Activated T-cell treated with anti-CD3 and anti-CD28 coated beads, Interleukin-2, amount 50 U/mL, for 72 hours (primary cell): Measurements from ENCODE around the gene TMEM255B. TPM values are rescaled to one million over a fixed set of nuclear protein-coding genes. Genes with fewer than 3 reads are reported as not detected.

Source experiments
- ATAC-seq, 2 donors: fragments of 150-1000 bp; cut with Tn5 transposase; replicated peaks in 1 of 2; 2 replicates each; pipeline ENCODE4 v1.10.0; 2021; ENCODE audit warnings: moderate library complexity in 2 of 2, mild to moderate bottlenecking in 1 of 2
- DNase-seq, 2 donors: peaks; one replicate each; pipeline ENCODE4 v3.0.0; 2021 to 2022; ENCODE audit warnings: mixed read lengths in 1 of 2
- H3K27ac Mint-ChIP-seq: one replicate; pipeline ENCODE4 v1.8.0; 2022; ENCODE audit warnings: mild to moderate bottlenecking, moderate library complexity, mixed read lengths
- H3K27me3 Mint-ChIP-seq: one replicate; pipeline ENCODE4 v1.8.0; 2022; ENCODE audit warnings: low read depth, mixed read lengths
- H3K36me3 Mint-ChIP-seq, 2 donors: one replicate each; pipeline ENCODE4 v1.8.0; 2022; ENCODE audit warnings: mixed read lengths in 2 of 2, mild to moderate bottlenecking in 1 of 2; ENCODE audit not compliant: insufficient read depth in 2 of 2
- H3K4me1 Mint-ChIP-seq: one replicate; pipeline ENCODE4 v1.8.0; 2022; ENCODE audit warnings: low read depth, mixed read lengths
- H3K4me3 Mint-ChIP-seq, 2 donors: one replicate each; pipeline ENCODE4 v1.8.0; 2022; ENCODE audit warnings: mild to moderate bottlenecking in 2 of 2, mixed read lengths in 2 of 2, moderate library complexity in 2 of 2
- H3K9me3 Mint-ChIP-seq, 2 donors: one replicate each; pipeline ENCODE4 v1.8.0; 2022; ENCODE audit warnings: mixed read lengths in 2 of 2
- total RNA-seq, 2 donors: library from RNA; stranded (reverse); gene quantifications; one replicate each; pipeline ENCODE4 v1.2.3, GENCODE V29; 2022

TMEM255B gene
- total RNA-seq, 2 donors from 2014 or later = 1.2 TPM

GRCh38 chr13:113769881-113770280, 10.9 kb downstream of the TMEM255B start:
- DNase-seq (no peak), ATAC-seq (no peak)
- no peak overlapping the region for H3K4me3 Mint-ChIP-seq
- H3K4me1 Mint-ChIP-seq = peaks cover 17% of the 10 kb centered on the region
- no peak overlapping the region for H3K27ac Mint-ChIP-seq
- peaks cover 2 to 5% of the 10 kb centered on the region in 2 donors for H3K9me3 Mint-ChIP-seq
- H3K27me3 Mint-ChIP-seq = no peaks in the 10 kb centered on the region
- H3K36me3 Mint-ChIP-seq = peaks cover 0 to 2% of the 10 kb centered on the region in 2 donors

- peaks cover 17% of the 10 kb centered on the region for H3K4me1 Mint-ChIP-seq
- no peak for ATAC-seq
- no peak overlapping the region for H3K4me3 Mint-ChIP-seq
- H3K27ac Mint-ChIP-seq = no peak overlapping the region
- peaks cover 0 to 2% of the 10 kb centered on the region in 2 donors for H3K36me3 Mint-ChIP-seq
- H3K27me3 Mint-ChIP-seq = no peaks in the 10 kb centered on the region
- peaks cover 2 to 5% of the 10 kb centered on the region in 2 donors for H3K9me3 Mint-ChIP-seq
- DNase-seq = no peak
These were observed 11.4 kb downstream of the TMEM255B start for GRCh38 chr13:113770441-113770840.

DNA sequence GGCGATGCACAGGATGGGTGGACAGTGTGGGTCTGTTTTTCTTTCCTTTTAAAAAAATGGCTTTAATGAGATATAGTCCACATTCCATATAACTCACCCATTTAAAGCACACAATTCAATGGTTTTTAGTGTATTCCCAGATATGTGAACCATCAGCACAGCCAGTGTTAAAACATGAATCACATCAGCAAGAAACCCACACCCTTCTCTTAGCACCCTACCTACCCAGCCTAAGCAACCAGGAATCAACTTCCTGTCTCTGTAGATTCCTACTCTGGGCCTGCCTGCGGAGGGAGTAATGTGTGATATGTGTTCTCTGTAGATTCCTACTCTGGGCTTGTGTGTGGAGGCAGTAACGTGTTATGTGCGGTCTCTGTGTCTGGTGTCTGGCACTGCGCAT, 11.9 kb downstream of the TMEM255B start:
- DNase-seq = no peak
- Mint-ChIP-seq H3K27ac (no peak overlapping the region), H3K36me3 (peaks cover 0 to 2% of the 10 kb centered on the region in 2 donors), H3K27me3 (no peaks in the 10 kb centered on the region), H3K9me3 (peaks cover 2 to 5% of the 10 kb centered on the region in 2 donors), H3K4me3 (no peak overlapping the region), H3K4me1 (peaks cover 17% of the 10 kb centered on the region)
- ATAC-seq = no peak

- Mint-ChIP-seq H3K4me3 (no peak overlapping the region), H3K27ac (no peak overlapping the region), H3K9me3 (peaks cover 2 to 5% of the 10 kb centered on the region in 2 donors), H3K27me3 (peaks cover 3% of the 10 kb centered on the region), H3K36me3 (peaks cover 0 to 2% of the 10 kb centered on the region in 2 donors), H3K4me1 (peaks cover 17% of the 10 kb centered on the region)
- DNase-seq (no peak), ATAC-seq (peak; percentile 76 to 82)
These were observed 12.8 kb downstream of the TMEM255B start for GRCh38 chr13:113771709-113772331.

- ATAC-seq = no peak
- H3K4me3 Mint-ChIP-seq = no peak overlapping the region
- H3K4me1 Mint-ChIP-seq = peaks cover 17% of the 10 kb centered on the region
- peaks cover 20% of the 10 kb centered on the region for H3K27me3 Mint-ChIP-seq
- H3K9me3 Mint-ChIP-seq = peaks cover 2 to 5% of the 10 kb centered on the region in 2 donors
- DNase-seq = no peak
- H3K27ac Mint-ChIP-seq = no peak overlapping the region
- H3K36me3 Mint-ChIP-seq = peaks cover 0 to 2% of the 10 kb centered on the region in 2 donors
These were observed 15.4 kb downstream of the TMEM255B start for GRCh38 chr13:113774177-113775107.

DNA sequence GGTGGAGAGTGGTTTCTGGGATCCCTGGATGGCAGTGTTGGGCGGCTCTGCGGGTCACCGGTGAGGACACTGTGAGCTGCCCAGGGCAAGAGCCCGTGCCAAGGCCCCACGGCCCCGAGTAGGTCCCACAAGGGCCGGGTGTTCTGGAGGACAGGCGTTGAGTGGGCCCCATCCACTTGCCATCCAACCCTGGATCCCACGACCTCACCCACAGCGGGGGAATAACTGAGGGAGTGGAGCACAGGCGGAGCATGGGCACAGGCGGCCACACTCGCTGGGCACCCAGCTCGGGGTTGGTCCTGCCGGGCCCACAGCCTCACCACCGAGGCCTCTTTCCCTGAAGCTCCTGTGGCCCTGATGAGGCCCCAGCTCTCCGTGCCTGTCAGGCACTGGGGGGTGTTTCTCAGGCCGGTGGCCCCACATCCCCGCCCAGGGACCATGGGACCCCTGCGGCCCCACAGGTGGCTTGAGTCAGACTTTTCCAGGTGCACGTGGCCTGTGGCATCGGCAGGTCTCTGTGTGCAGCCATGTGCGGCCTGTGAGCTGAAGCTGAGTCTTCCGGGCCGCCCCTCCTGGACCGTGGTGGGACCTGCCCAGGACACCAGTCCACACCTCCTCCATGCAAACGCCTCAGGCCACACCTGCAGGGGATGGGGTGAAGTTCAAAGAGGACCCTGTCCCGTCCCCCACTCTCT, 16.6 kb downstream of the TMEM255B start:
- peaks cover 20% of the 10 kb centered on the region for H3K27me3 Mint-ChIP-seq
- H3K9me3 Mint-ChIP-seq = peaks cover 2 to 5% of the 10 kb centered on the region in 2 donors
- ATAC-seq = no peak
- H3K4me1 Mint-ChIP-seq = peaks cover 17% of the 10 kb centered on the region
- H3K36me3 Mint-ChIP-seq = peaks cover 0 to 2% of the 10 kb centered on the region in 2 donors
- no peak overlapping the region for H3K27ac Mint-ChIP-seq
- no peak overlapping the region for H3K4me3 Mint-ChIP-seq
- DNase-seq = no peak

- H3K27ac Mint-ChIP-seq = no peak overlapping the region
- no peak for DNase-seq
- H3K36me3 Mint-ChIP-seq = peaks cover 0 to 2% of the 10 kb centered on the region in 2 donors
- H3K27me3 Mint-ChIP-seq = peaks cover 20% of the 10 kb centered on the region
- peaks cover 17% of the 10 kb centered on the region for H3K4me1 Mint-ChIP-seq
- H3K4me3 Mint-ChIP-seq = no peak overlapping the region
- no peak for ATAC-seq
- H3K9me3 Mint-ChIP-seq = peaks cover 2 to 5% of the 10 kb centered on the region in 2 donors
These were observed 17.5 kb downstream of the TMEM255B start for GRCh38 chr13:113776231-113777125.

DNA sequence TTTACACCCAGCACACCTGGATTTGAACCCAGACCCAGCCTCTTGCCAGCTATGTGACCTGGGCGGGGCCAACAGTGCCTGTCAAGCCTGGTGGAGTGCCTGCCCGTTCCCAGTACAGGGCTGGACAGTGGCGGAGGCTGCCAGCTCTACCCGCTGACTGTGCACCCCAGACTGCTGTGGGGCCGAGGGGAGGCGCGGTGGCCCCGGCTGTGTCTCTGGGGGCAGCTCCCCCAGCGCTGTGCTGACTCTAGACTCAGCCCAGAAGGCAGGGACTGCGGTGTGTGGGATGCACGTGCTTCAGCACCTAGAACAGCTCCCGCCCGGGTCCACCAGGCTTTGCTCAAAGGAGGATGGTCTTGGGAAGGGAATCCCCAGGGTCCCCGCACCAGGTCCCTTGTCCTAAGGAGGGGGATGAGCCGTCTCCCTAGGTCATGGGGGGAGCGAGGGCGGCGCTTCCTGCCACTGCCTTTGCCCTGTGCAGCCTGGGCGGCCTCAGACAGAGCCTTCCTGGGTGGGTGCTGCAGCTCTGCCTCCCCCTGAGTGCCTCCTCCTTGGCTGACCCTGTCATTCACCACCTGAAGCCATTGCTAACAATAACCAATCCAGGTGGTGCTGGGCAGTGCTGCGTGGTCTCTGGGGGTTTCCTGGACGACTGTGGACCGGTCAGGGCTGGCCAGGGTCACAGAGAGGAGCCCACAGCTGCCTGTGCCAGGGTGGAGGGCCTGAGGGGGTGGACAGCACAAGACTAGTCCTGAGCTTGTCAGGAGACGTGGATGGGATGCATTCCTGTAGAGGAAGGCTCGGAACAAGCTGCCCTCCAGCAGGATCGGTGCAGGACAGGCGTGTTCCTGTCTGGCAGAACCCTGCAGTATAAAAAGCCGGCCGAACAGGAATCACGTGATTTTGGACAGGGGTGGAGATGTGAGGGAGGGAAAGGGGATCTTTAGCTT, 18.6 kb downstream of the TMEM255B start:
- no peaks in the 10 kb centered on the region for H3K36me3 Mint-ChIP-seq
- peaks cover 0 to 2% of the 10 kb centered on the region in 2 donors for H3K9me3 Mint-ChIP-seq
- H3K4me1 Mint-ChIP-seq = peaks cover 8% of the 10 kb centered on the region
- H3K4me3 Mint-ChIP-seq = no peak overlapping the region
- ATAC-seq (peak in 1 of 2 donors; percentile 19), DNase-seq (no peak)
- H3K27ac Mint-ChIP-seq = no peak overlapping the region
- H3K27me3 Mint-ChIP-seq = peaks cover 20% of the 10 kb centered on the region

DNA sequence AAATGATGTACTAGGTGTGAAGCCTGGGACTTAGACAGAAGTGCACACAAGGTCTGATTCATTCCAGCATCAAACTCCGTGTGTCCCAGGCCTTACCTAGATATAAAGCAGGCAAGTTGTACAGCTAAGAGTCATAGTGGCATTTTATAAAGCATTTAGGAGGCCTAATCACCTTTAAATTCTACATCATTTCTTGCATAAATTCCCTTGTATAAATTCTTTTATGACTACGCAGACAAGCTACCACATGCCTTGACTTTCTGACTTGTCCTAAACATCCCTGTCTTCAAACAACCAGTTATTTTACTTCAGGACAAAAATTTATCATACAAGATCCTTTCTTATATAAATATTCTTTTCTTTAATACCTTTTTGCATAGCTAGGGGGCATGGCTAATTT, 22.5 kb downstream of the TMEM255B start:
- H3K27me3 Mint-ChIP-seq = peaks cover 33% of the 10 kb centered on the region
- no peaks in the 10 kb centered on the region for H3K9me3 Mint-ChIP-seq
- H3K36me3 Mint-ChIP-seq = no peaks in the 10 kb centered on the region
- peaks cover 13% of the 10 kb centered on the region for H3K4me1 Mint-ChIP-seq
- no peak overlapping the region for H3K27ac Mint-ChIP-seq
- ATAC-seq = no peak
- H3K4me3 Mint-ChIP-seq = no peak overlapping the region
- no peak for DNase-seq

DNA sequence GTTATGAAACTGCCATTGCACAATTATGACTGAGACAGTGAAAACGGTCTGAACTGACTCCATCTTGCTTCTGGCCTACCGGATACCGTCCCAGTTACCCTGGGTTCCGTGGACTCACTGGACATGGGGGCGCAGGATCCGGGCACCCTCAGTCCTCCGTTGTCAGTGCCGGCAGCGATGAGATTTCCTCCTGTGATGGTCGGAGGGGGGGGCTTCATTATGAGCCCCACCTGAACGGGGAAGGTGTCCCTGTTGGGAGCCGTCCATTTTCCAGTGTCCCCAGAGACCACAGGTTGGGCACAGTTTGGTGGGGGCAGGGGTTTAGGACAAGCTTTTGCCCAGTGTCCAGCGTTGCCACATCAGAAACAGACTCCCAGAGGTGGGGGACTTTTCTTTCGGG, 23.4 kb downstream of the TMEM255B start:
- no peak overlapping the region for H3K27ac Mint-ChIP-seq
- H3K4me3 Mint-ChIP-seq = no peak overlapping the region
- H3K9me3 Mint-ChIP-seq = no peaks in the 10 kb centered on the region
- ATAC-seq (no peak), DNase-seq (no peak)
- peaks cover 24% of the 10 kb centered on the region for H3K27me3 Mint-ChIP-seq
- peaks cover 13% of the 10 kb centered on the region for H3K4me1 Mint-ChIP-seq
- no peaks in the 10 kb centered on the region for H3K36me3 Mint-ChIP-seq

- Mint-ChIP-seq H3K9me3 (no peaks in the 10 kb centered on the region), H3K4me1 (peaks cover 13% of the 10 kb centered on the region), H3K27me3 (peaks cover 24% of the 10 kb centered on the region), H3K27ac (no peak overlapping the region), H3K4me3 (no peak overlapping the region), H3K36me3 (no peaks in the 10 kb centered on the region)
- ATAC-seq (no peak), DNase-seq (no peak)
These were observed 24.3 kb downstream of the TMEM255B start for GRCh38 chr13:113783200-113783881.
